GM12891 (cell line): Measurements from ENCODE around the gene LHFPL3.

Experiments
- POLR2A ChIP-seq: IDR thresholded peaks from 2 replicates; pipeline ENCODE4 v1.6.1; 2011; ENCODE audit warnings: low read depth, low read length, control low read depth
- TAF1 ChIP-seq: IDR thresholded peaks from 2 replicates; pipeline ENCODE4 v1.6.1; 2011; ENCODE audit warnings: low read depth, low read length, control low read depth

GRCh38 chr7:104775531-104775930 is 447.1 kb downstream of the LHFPL3 start:
- TF ChIP-seq POLR2A (no peak), TAF1 (no peak)
